Measurements from ENCODE around the gene JKAMP.

The JKAMP gene

GRCh38 chr14:59483819-59484638 is at the start of gene JKAMP, which contains the start of gene L3HYPDH:
Gene JKAMP (plus strand): TSS chr14:59484517. CDS start chr14:59484590, 73 bp downstream.
Gene L3HYPDH (minus strand): TSS chr14:59484408. CDS start chr14:59484316, 92 bp downstream.
- TF ChIP-seq USF1 (IDR thresholded peaks at IDR 0.05) (peak; percentile 74; the same call in 1 of the 2 replicates), YY1 (IDR thresholded peaks at IDR 0.05; ENCODE audit: low read depth) (peak; percentile 16; the same call in 1 of the 2 replicates), EP300 (IDR thresholded peaks at IDR 0.05; ENCODE audit: borderline replicate concordance) (no peak), TAF1 (IDR thresholded peaks at IDR 0.05; ENCODE audit: low read depth) (peak; percentile 43), NFIC (IDR thresholded peaks at IDR 0.05) (0 out of 2 replicates have a peak, but pooled peaks have one; percentile 11), CREB1 (IDR thresholded peaks at IDR 0.05; ENCODE audit: low read depth) (no peak), REST (IDR thresholded peaks at IDR 0.05; ENCODE audit: low read depth) (peak; percentile 39), MAX (IDR thresholded peaks at IDR 0.05) (peak; percentile 99), ZBTB7A (IDR thresholded peaks at IDR 0.05; ENCODE audit: low read depth) (peak; percentile 94), TCF12 (IDR thresholded peaks at IDR 0.05; ENCODE audit: low read depth) (peak; percentile 60)

- TF ChIP-seq TEAD4 (IDR thresholded peaks at IDR 0.05) (no peak), CREB1 (IDR thresholded peaks at IDR 0.05; ENCODE audit: low read depth) (no peak), EGR1 (IDR thresholded peaks at IDR 0.05) (no peak), TCF12 (IDR thresholded peaks at IDR 0.05; ENCODE audit: low read depth) (no peak), MAX (IDR thresholded peaks at IDR 0.05) (no peak), EP300 (IDR thresholded peaks at IDR 0.05; ENCODE audit: borderline replicate concordance) (no peak), ZBTB7A (IDR thresholded peaks at IDR 0.05; ENCODE audit: low read depth) (no peak), TAF1 (IDR thresholded peaks at IDR 0.05; ENCODE audit: low read depth) (no peak), REST (IDR thresholded peaks at IDR 0.05; ENCODE audit: low read depth) (no peak), NFIC (IDR thresholded peaks at IDR 0.05) (no peak), FOXM1 (IDR thresholded peaks at IDR 0.05; ENCODE audit: borderline replicate concordance, low read depth) (no peak), YY1 (IDR thresholded peaks at IDR 0.05; ENCODE audit: low read depth) (no peak), USF1 (IDR thresholded peaks at IDR 0.05) (no peak), CEBPB (IDR thresholded peaks at IDR 0.05) (no peak)
Measured at GRCh38 chr14:59435101-59435500, 49.2 kb upstream of the JKAMP start.

- TF ChIP-seq REST (IDR thresholded peaks at IDR 0.05; ENCODE audit: low read depth) (no peak), USF1 (IDR thresholded peaks at IDR 0.05) (no peak)
Measured at GRCh38 chr14:59435987-59436386, 48.3 kb upstream of the JKAMP start.

- TF ChIP-seq NFIC (IDR thresholded peaks at IDR 0.05) (no peak), ZBTB7A (IDR thresholded peaks at IDR 0.05; ENCODE audit: low read depth) (no peak), TAF1 (IDR thresholded peaks at IDR 0.05; ENCODE audit: low read depth) (no peak), USF1 (IDR thresholded peaks at IDR 0.05) (no peak), YY1 (IDR thresholded peaks at IDR 0.05; ENCODE audit: low read depth) (no peak), TCF12 (IDR thresholded peaks at IDR 0.05; ENCODE audit: low read depth) (no peak)
Measured at GRCh38 chr14:59438195-59438647, 46.1 kb upstream of the JKAMP start.

Measured in Ishikawa (cell line).